K562 (cell line): Measurements from ENCODE around the gene TRIP12. TPM values are rescaled to one million over a fixed set of nuclear protein-coding genes. Genes with fewer than 3 reads are reported as not detected.
A peak's percentile ranks its signal among the peaks of the same experiment; 100 is the strongest.

Experiments used
- ATAC-seq: fragments of 200-7000 bp; cut with Tn5 transposase; 3 replicates; pipeline ENCODE4 v1.9.1; 2020; ENCODE audit warnings: moderate library complexity
- BruUV-seq: library from RNA; stranded (reverse); fragments of 400-500 nt; replicated peaks from 2 replicates; lab custom pipeline; 2021; lab: Mats Ljungman, UMichigan
- CTCF ChIA-PET: fragments of 300-600 bp; formaldehyde crosslinking; extraction: SDS; loops from one replicate; lab custom pipeline; 2021; ENCODE audit warnings: low intra/inter-chr PET ratio; lab: Yijun Ruan, JAX
- POLR2A ChIA-PET: fragments of 300-600, 350-650 bp; sonication (Branson Sonifier 250); formaldehyde crosslinking; extraction: SDS; loops from one replicate; lab custom pipeline; 2021; ENCODE audit warnings: antibody characterized with exemption, inconsistent platforms; lab: Yijun Ruan, JAX
- DNase-seq, 4 experiments: peaks; one replicate each; pipeline versions ENCODE4 v3.0.0 to v3.0.0-alpha.2; 2011 to 2018; ENCODE audit warnings: low spot score in 3 of 4, mixed read lengths in 3 of 4; ENCODE audit errors: extremely low read depth in 1 of 4
- FAIRE-seq: peaks from 2 replicates; lab custom pipeline; 2011; peaks lifted over from hg19 to GRCh38; lab: Jason Lieb, UNC
- H2AFZ ChIP-seq: 2 replicates; pipeline ENCODE4 v1.6.0; 2011; ENCODE audit warnings: low read depth, low read length, control low read depth, inconsistent platforms
- H3K27ac ChIP-seq: fragments of 200-600 bp; 3 replicates; pipeline ENCODE4 v1.8.0; 2011; ENCODE audit warnings: low read depth, mild to moderate bottlenecking, control low read depth, inconsistent platforms, low read length, moderate library complexity, mixed read lengths; ENCODE audit errors: extremely low read depth
- H3K27me3 ChIP-seq, 2 experiments: fragments of 300-600 bp in 1 of 2; 2 replicates in 1 of 2; 3 replicates in 1 of 2; pipeline versions ENCODE4 v1.6.0 to v1.8.0; 2011; ENCODE audit warnings: inconsistent platforms in 2 of 2, low read length in 2 of 2, mild to moderate bottlenecking in 1 of 2, mixed read lengths in 1 of 2, moderate library complexity in 1 of 2; ENCODE audit not compliant: control insufficient read depth in 2 of 2, insufficient read depth in 2 of 2
- H3K36me3 ChIP-seq: fragments of 300-600 bp; 3 replicates; pipeline ENCODE4 v1.8.0; 2011; ENCODE audit warnings: mild to moderate bottlenecking, low read length, inconsistent platforms; ENCODE audit not compliant: control insufficient read depth, insufficient read depth
- H3K4me1 ChIP-seq, 2 experiments: fragments of 200-600 bp in 1 of 2; replicated peaks in 1 of 2; 2 replicates in 1 of 2; 3 replicates in 1 of 2; pipeline versions ENCODE4 v1.5.1 to v1.8.0; 2011; ENCODE audit warnings: inconsistent platforms in 2 of 2, low read length in 2 of 2, mild to moderate bottlenecking in 1 of 2, mixed read lengths in 1 of 2, moderate library complexity in 1 of 2; ENCODE audit not compliant: control insufficient read depth in 2 of 2, insufficient read depth in 2 of 2
- H3K4me2 ChIP-seq: 2 replicates; pipeline ENCODE4 v1.6.1; 2011; ENCODE audit warnings: low read length, control low read depth, inconsistent platforms, mixed read lengths; ENCODE audit not compliant: insufficient read depth
- H3K4me3 ChIP-seq: fragments of 200-600 bp; sonication (generic), shearing (Covaris generic); 2 replicates; pipeline ENCODE4 v1.5.1; 2016; ENCODE audit warnings: control low read depth, inconsistent platforms
- H3K79me2 ChIP-seq: fragments of 200-600 bp; 3 replicates; pipeline ENCODE4 v1.8.0; 2011; ENCODE audit warnings: low read length, inconsistent platforms; ENCODE audit not compliant: control insufficient read depth, insufficient read depth
- H3K9ac ChIP-seq, 2 experiments: 2 replicates each; pipeline versions ENCODE4 v1.6.0 to v1.6.1; 2011; ENCODE audit warnings: low read depth in 2 of 2, low read length in 2 of 2, control low read depth in 1 of 2, inconsistent platforms in 1 of 2, mild to moderate bottlenecking in 1 of 2, mixed read lengths in 1 of 2; ENCODE audit not compliant: insufficient read depth in 1 of 2
- H3K9me1 ChIP-seq: one replicate; pipeline ENCODE4 v1.6.0; 2011; ENCODE audit warnings: inconsistent platforms, mild to moderate bottlenecking, low read length, moderate library complexity; ENCODE audit not compliant: control insufficient read depth, insufficient read depth
- H3K9me3 ChIP-seq: replicated peaks from 2 replicates; pipeline ENCODE4 v1.5.1; 2011; ENCODE audit warnings: low read depth, low read length, inconsistent platforms; ENCODE audit not compliant: control insufficient read depth, insufficient read depth
- H4K20me1 ChIP-seq: replicated peaks from 2 replicates; pipeline ENCODE4 v1.6.1; 2011; ENCODE audit warnings: low read length, inconsistent platforms, mixed read lengths; ENCODE audit not compliant: control insufficient read depth, insufficient read depth
- C11orf30 ChIP-seq: fragments of 450-650 bp; IDR thresholded peaks from 2 replicates; pipeline ENCODE4 v1.6.1; 2016; ENCODE audit warnings: low read depth, mild to moderate bottlenecking
- MAFF ChIP-seq: IDR thresholded peaks from 2 replicates; pipeline ENCODE4 v1.6.1; 2012; ENCODE audit warnings: low read length, improper control_type of control experiment
- PRDM10 ChIP-seq: fragments of 450-650 bp; IDR thresholded peaks from 2 replicates; pipeline ENCODE4 v1.6.1; 2018; ENCODE audit not compliant: partially characterized antibody
- WGBS: fragments of 100-300 bp; shearing (Covaris generic); methylation state at CpG from one replicate; pipeline ENCODE4 v1.1.6; 2016; ENCODE audit warnings: low coverage, mixed read lengths; ENCODE audit not compliant: insufficient coverage; ENCODE audit errors: missing lambda C conversion rate; 5-methylcytosine and 5-hydroxymethylcytosine counted together
- in situ Hi-C: fragments of 300-500 bp; cut with MboI; formaldehyde crosslinking; loops from 4 replicates; pipeline ENCODE4 v1.15.0; 2018; ENCODE audit warnings: inconsistent platforms, mixed read lengths
- intact Hi-C: fragments of 100-400 bp; cut with micrococcal nuclease; formaldehyde crosslinking; loops from 2 replicates; pipeline ENCODE4 v1.14.2; 2022
- polyA plus RNA-seq, 8 experiments: library from polyadenylated mRNA; depleted of rRNA in 4 of 8; stranded (reverse) in 5 of 8; unstranded in 3 of 8; fragments of >200 nt; fragmentation: Nextera tagmentation in 2 of 8; fragmentation: Illumina TruSeq in 1 of 8; extraction: Ambion mirVana in 2 of 8; extraction: Trizol in 1 of 8; gene quantifications; 2 replicates each; pipeline versions ENCODE4 v1.2.1 to v1.2.3, GENCODE V29; 2011 to 2014; ENCODE audit warnings: inconsistent platforms in 1 of 8, missing spikeins in 1 of 8
- total RNA-seq, 7 experiments: library from RNA; depleted of rRNA in 6 of 7; stranded (reverse); fragments of >200 nt in 6 of 7; fragmentation: Illumina TruSeq in 2 of 7; extraction: Trizol in 2 of 7; gene quantifications; 2 replicates each; pipeline versions ENCODE4 v1.2.1 to v1.2.3, GENCODE V29; 2011 to 2021; ENCODE audit warnings: low replicate concordance in 1 of 7
- TF ChIP-seq, protein P1 (sequence below): IDR thresholded peaks from 2 replicates; pipeline ENCODE4 v1.6.1; 2011; ENCODE audit warnings: borderline replicate concordance, low read depth, mild to moderate bottlenecking, moderate library complexity, low read length; ENCODE audit not compliant: insufficient read depth, poor library complexity, severe bottlenecking

TRIP12 gene
- total and polyA plus RNA-seq, 9 of the 15 experiments (the other 6 are each of a cell fraction or from before 2014, with no cell fraction given), result 15.2 to 131 (median 80.1) TPM

GRCh38 chr2:229945975-229946374, 24.2 kb upstream of the TRIP12 start:
- Histone ChIP-seq H3K27me3 (no peaks in the 10 kb centered on the region), H3K27ac (no peak overlapping the region), H3K9ac (no peak overlapping the region; a peak in 1 of 4 replicates), H2AFZ (no peak overlapping the region), H3K4me2 (no peak overlapping the region), H3K9me1 (no peaks in the 10 kb centered on the region), H3K36me3 (no peaks in the 10 kb centered on the region), H4K20me1 (no peaks in the 10 kb centered on the region), H3K4me1 (peaks cover 0 to 5% of the 10 kb centered on the region in 2 experiments; a peak in 3 of 5 replicates), H3K4me3 (no peak overlapping the region), H3K9me3 (no peaks in the 10 kb centered on the region), H3K79me2 (no peaks in the 10 kb centered on the region)
- 57% methylated on average over 4 of the region's 8 CpGs for whole genome bisulfite sequencing
- 0 out of 2 replicates have a peak, but pooled peaks have one; percentile 21 for TF ChIP-seq C11orf30
- TF ChIP-seq, protein P1, sequence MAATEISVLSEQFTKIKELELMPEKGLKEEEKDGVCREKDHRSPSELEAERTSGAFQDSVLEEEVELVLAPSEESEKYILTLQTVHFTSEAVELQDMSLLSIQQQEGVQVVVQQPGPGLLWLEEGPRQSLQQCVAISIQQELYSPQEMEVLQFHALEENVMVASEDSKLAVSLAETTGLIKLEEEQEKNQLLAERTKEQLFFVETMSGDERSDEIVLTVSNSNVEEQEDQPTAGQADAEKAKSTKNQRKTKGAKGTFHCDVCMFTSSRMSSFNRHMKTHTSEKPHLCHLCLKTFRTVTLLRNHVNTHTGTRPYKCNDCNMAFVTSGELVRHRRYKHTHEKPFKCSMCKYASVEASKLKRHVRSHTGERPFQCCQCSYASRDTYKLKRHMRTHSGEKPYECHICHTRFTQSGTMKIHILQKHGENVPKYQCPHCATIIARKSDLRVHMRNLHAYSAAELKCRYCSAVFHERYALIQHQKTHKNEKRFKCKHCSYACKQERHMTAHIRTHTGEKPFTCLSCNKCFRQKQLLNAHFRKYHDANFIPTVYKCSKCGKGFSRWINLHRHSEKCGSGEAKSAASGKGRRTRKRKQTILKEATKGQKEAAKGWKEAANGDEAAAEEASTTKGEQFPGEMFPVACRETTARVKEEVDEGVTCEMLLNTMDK, result no peak
- peak; percentile 93 for TF ChIP-seq PRDM10
- 0 out of 2 replicates have a peak, but pooled peaks have one; percentile 11 for TF ChIP-seq MAFF
- ChIA-PET POLR2A (no interaction called here), CTCF (no interaction called here)
- no peak for FAIRE-seq
- DNase-seq, result no peak
- no TSS peak for BruUV-seq
- intact Hi-C loops (no loop called here), in situ Hi-C loops (no loop called here)
- ATAC-seq, result no peak
